ENCODE results near the gene ACAA2.

Gene ACAA2

DNA sequence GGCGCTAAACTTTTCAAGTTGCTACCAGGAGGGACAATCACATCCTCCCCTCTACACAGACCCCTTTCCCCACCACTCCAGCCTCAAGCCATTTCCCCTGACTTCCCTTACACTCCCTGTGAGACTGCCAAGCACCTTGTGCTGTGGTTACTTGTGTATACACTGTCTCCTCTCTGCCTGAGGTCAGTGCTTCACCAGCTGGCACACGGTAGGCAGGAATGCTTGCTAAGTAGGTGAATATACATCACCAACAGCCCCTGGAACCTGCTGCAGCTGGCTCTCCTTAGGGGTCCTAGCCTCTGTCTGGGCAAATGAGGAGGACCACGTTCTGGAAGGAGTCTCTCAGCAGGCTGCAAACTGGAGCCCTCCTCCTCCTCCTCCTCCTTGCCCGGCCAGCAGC lies 38.3 kb upstream of the ACAA2 start:
- H3K4me1 ChIP-seq (ENCODE audit: low read depth, poor library complexity, severe bottlenecking) = no peaks in the 10 kb centered on the region
- H3K27me3 ChIP-seq (ENCODE audit: insufficient read depth, low read depth) = no peaks in the 10 kb centered on the region
- H3K36me3 ChIP-seq (ENCODE audit: insufficient read depth) = no peaks in the 10 kb centered on the region
- no peak overlapping the region for H3K9ac ChIP-seq
- no peak overlapping the region for H3K27ac ChIP-seq
- H4K20me1 ChIP-seq (ENCODE audit: insufficient read depth) = no peaks in the 10 kb centered on the region
- no peak overlapping the region for H2AFZ ChIP-seq (ENCODE audit: low read depth)
- no peak for TF ChIP-seq CTCF (conservative IDR thresholded peaks at IDR 0.05; ENCODE audit: low read depth, low read length)
- H3K4me2 ChIP-seq = no peak overlapping the region
- H3K79me2 ChIP-seq (ENCODE audit: insufficient read depth, low read depth) = no peaks in the 10 kb centered on the region
- no peak overlapping the region for H3K4me3 ChIP-seq (IDR thresholded peaks at IDR 0.05; ENCODE audit: insufficient read depth, low read depth, low read length)

DNA sequence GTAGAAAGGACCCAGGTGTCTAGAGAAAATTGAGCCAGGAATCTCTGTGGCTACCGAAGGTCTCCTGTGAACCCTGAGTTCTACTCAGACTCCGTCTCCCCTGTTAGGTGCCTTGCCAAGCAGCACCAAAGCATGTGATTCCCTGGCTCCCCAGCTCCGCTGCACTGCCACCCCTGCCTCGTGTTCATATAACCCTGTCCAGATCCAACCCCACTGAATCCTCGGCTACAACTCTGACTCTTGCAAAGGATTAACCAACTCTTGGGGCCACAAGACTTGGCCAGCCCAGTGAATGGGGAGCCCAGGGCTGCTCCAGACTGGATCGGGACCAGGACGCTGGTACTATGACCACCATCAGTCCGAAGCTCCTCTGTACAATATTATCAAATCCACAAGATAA lies 37.3 kb upstream of the ACAA2 start:
- no peaks in the 10 kb centered on the region for H3K79me2 ChIP-seq (ENCODE audit: insufficient read depth, low read depth)
- H3K27me3 ChIP-seq (ENCODE audit: insufficient read depth, low read depth) = no peaks in the 10 kb centered on the region
- no peak for TF ChIP-seq CTCF (conservative IDR thresholded peaks at IDR 0.05; ENCODE audit: low read depth, low read length)
- H3K27ac ChIP-seq = no peak overlapping the region
- H2AFZ ChIP-seq (ENCODE audit: low read depth) = no peak overlapping the region
- no peak overlapping the region for H3K4me2 ChIP-seq
- H3K36me3 ChIP-seq (ENCODE audit: insufficient read depth) = no peaks in the 10 kb centered on the region
- H3K9ac ChIP-seq = no peak overlapping the region
- H3K4me1 ChIP-seq (ENCODE audit: low read depth, poor library complexity, severe bottlenecking) = no peaks in the 10 kb centered on the region
- no peaks in the 10 kb centered on the region for H4K20me1 ChIP-seq (ENCODE audit: insufficient read depth)
- no peak overlapping the region for H3K4me3 ChIP-seq (IDR thresholded peaks at IDR 0.05; ENCODE audit: insufficient read depth, low read depth, low read length)

DNA sequence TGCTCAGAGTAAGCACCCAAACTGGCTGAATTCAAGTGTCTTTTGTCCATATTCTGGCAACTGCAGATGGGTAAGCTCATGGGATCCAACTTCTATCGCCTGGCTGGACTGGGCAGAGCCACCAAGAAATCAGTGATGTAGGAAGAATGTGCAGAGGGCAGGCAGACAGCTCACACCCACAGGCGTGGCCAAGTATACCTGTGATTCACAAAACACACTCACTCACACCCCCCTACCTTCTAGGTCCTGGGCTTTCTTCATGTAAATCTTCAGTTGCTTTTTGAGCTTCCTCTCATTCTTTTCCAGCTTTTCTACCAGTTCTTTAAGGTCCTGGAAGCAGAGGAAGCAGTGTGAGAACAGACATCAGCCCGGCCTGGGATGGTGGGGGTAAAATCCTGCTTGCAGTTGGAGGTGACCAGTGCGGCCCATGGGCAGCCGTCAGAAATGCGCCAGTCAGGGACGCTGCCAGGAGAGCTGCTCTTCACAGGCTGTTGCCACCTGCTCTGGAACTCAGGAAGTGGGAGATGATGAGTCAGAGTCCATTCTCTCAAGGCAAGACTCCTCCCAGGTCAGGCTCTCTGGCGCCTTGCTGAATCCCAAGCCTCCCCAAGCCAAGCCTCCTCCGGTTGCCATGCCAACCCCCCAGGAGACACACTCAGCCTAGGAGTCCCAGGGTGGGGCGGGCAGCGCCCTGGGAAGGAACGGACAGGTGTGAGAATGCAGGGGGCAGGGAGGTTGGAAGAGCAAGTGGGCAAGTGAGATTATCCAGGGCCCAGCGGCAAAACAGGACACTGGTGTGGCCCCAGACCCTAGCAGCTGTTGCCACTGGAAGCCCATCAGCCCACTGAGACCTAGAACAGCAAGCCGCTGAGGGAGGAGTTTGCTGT lies 36.2 kb upstream of the ACAA2 start:
- TF ChIP-seq CTCF (conservative IDR thresholded peaks at IDR 0.05; ENCODE audit: low read depth, low read length) = no peak
- Histone ChIP-seq H3K4me3 (IDR thresholded peaks at IDR 0.05; ENCODE audit: insufficient read depth, low read depth, low read length) (no peak overlapping the region), H4K20me1 (ENCODE audit: insufficient read depth) (no peaks in the 10 kb centered on the region), H2AFZ (ENCODE audit: low read depth) (no peak overlapping the region), H3K27ac (no peak overlapping the region), H3K36me3 (ENCODE audit: insufficient read depth) (no peaks in the 10 kb centered on the region), H3K9ac (no peak overlapping the region), H3K79me2 (ENCODE audit: insufficient read depth, low read depth) (no peaks in the 10 kb centered on the region), H3K4me2 (no peak overlapping the region), H3K4me1 (ENCODE audit: low read depth, poor library complexity, severe bottlenecking) (no peaks in the 10 kb centered on the region), H3K27me3 (ENCODE audit: insufficient read depth, low read depth) (no peaks in the 10 kb centered on the region)

GRCh38 chr18:49848115-49848514 lies 34.8 kb upstream of the ACAA2 start:
- TF ChIP-seq CTCF (conservative IDR thresholded peaks at IDR 0.05; ENCODE audit: low read depth, low read length) = no peak
- Histone ChIP-seq H2AFZ (ENCODE audit: low read depth) (no peak overlapping the region), H3K27ac (no peak overlapping the region), H3K27me3 (ENCODE audit: insufficient read depth, low read depth) (no peaks in the 10 kb centered on the region), H3K4me3 (IDR thresholded peaks at IDR 0.05; ENCODE audit: insufficient read depth, low read depth, low read length) (no peak overlapping the region), H3K36me3 (ENCODE audit: insufficient read depth) (no peaks in the 10 kb centered on the region), H4K20me1 (ENCODE audit: insufficient read depth) (no peaks in the 10 kb centered on the region), H3K4me1 (ENCODE audit: low read depth, poor library complexity, severe bottlenecking) (peaks cover 13% of the 10 kb centered on the region), H3K79me2 (ENCODE audit: insufficient read depth, low read depth) (no peaks in the 10 kb centered on the region), H3K9ac (no peak overlapping the region), H3K4me2 (no peak overlapping the region)

All from KMS-11 (cell line).